PC-3 (cell line): ENCODE measurements around the gene SYDE2.

Experiments used
- EZH2 ChIP-seq: fragments of 300-600 bp; sonication (generic); IDR thresholded peaks from one replicate; pipeline ENCODE4 v1.6.1; 2017; ENCODE audit warnings: antibody characterized with exemption, mild to moderate bottlenecking, low read length; ENCODE audit not compliant: unreplicated experiment
- TF ChIP-seq, protein P1 (sequence below): fragments of 300-600 bp; sonication (generic); conservative IDR thresholded peaks from 2 replicates; pipeline ENCODE4 v1.5.1; 2017; ENCODE audit warnings: antibody characterized with exemption, low read depth, mild to moderate bottlenecking, low read length

DNA sequence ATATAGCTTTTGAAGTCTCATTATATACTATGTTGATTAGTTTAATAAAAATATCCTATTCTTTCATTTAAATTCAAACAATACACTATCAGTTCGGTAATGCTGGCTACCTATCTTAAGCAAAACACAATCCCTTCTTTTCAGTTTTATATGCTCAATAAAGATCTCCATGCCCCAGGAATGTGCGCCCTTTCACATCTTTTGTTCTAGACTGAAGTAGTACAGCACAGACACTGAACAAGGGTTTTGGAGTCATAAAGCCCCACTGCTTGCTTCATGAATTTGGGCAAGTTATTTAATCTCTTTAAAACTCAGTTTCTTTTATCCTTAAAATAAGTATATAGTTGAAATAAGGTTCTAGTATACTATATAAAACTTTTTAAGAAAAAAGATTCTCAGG is 22.4 kb downstream of the SYDE2 start:
- TF ChIP-seq, protein P1, sequence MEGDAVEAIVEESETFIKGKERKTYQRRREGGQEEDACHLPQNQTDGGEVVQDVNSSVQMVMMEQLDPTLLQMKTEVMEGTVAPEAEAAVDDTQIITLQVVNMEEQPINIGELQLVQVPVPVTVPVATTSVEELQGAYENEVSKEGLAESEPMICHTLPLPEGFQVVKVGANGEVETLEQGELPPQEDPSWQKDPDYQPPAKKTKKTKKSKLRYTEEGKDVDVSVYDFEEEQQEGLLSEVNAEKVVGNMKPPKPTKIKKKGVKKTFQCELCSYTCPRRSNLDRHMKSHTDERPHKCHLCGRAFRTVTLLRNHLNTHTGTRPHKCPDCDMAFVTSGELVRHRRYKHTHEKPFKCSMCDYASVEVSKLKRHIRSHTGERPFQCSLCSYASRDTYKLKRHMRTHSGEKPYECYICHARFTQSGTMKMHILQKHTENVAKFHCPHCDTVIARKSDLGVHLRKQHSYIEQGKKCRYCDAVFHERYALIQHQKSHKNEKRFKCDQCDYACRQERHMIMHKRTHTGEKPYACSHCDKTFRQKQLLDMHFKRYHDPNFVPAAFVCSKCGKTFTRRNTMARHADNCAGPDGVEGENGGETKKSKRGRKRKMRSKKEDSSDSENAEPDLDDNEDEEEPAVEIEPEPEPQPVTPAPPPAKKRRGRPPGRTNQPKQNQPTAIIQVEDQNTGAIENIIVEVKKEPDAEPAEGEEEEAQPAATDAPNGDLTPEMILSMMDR, result no peak
- no peak for TF ChIP-seq EZH2
